ENCODE results near the gene PLCB4.

- no peak for TF ChIP-seq ELK4 (IDR thresholded peaks at IDR 0.05; ENCODE audit: borderline replicate concordance, low read depth, low read length)
- TF ChIP-seq CTCF (tag by site-specific recombination; IDR thresholded peaks at IDR 0.05) = no peak
- TF ChIP-seq REST (tag by site-specific recombination; IDR thresholded peaks at IDR 0.05) = no peak
- TF ChIP-seq ZNF621 (tag by site-specific recombination; IDR thresholded peaks at IDR 0.05) = no peak
- TF ChIP-seq ZBTB10 (tag by site-specific recombination; IDR thresholded peaks at IDR 0.05) = no peak
- TF ChIP-seq ZNF785 (tag by site-specific recombination; IDR thresholded peaks at IDR 0.05) = no peak
- TF ChIP-seq ZNF580 (tag by site-specific recombination; IDR thresholded peaks at IDR 0.05) = no peak
- TF ChIP-seq ZSCAN30 (tag by site-specific recombination; IDR thresholded peaks at IDR 0.05) = no peak
- TF ChIP-seq TCF7L2 (IDR thresholded peaks at IDR 0.05; ENCODE audit: borderline replicate concordance, low read depth, low read length) = no peak
- no peak for TF ChIP-seq ZFHX2 (tag by site-specific recombination; conservative IDR thresholded peaks at IDR 0.05)
- no peak for TF ChIP-seq MZF1 (tag by site-specific recombination; IDR thresholded peaks at IDR 0.05; ENCODE audit: borderline replicate concordance)
These were observed 308.1 kb downstream of the PLCB4 start for GRCh38 chr20:9377007-9377406.

Measured in HEK293 (cell line).